Stimulated activated CD4-positive, alpha-beta T cell treated with anti-CD3 and anti-CD28 coated beads, Interleukin-4, amount 100 ng/mL, for 1 hour (primary cell): ENCODE measurements around the gene ZNF236.

Source experiments
- DNase-seq: peaks from one replicate; pipeline ENCODE4 v3.0.0-alpha.2; 2020

The ZNF236 gene

DNA sequence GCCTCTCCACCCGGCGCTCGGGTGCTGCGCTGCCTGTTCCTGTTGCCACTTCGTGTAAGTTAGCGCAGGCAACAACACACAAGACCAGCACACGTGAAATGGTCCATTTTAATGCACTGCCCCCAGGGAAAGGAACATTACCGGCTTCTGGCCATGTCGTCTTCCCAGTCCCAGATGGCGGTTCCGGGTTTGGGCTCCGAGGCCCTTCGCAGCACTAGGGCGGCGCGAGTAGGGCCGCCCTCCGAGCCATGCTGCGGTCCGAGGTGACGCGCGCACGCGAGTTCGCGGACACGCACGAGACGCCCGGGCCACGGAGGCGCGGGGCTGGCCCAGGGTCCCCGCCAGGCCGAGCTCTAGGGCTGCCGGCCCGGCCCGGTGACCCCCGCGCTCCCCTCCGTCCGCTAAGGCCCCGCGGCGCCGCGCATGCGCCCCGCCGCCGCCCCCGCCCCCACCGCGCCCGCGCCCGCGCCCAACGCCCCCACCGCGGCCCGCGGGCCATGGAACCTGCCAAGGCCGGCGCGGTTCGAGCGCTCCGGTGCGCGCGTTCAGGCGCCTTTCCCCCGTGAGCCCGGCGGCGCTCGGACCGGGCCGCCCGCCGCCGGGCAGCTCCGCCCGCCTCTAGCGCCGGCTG, 367 bp upstream of the ZNF236 start:
- DNase-seq, result peak; percentile 60

DNA sequence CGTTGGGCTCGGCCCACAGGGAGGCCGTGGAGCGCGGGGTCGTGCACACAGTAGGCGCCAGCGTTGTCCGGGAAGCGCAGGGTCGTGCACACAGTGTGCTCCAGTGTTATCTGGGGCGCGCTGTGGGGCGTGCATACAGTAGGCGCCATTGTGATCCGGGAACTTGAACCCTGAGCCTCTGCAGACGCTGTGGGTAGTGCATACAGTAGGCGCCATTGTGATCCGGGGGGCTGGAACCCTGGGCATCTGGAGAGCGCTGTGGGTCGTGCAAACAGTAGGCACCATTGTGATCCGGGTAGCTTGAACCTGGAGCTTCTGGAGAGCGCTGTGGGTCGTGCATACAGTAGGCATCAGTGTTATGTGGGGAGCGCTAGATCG, 793 bp downstream of the ZNF236 start:
- no peak for DNase-seq

GRCh38 chr18:76823587-76824011, 1.2 kb downstream of the ZNF236 start:
- no peak for DNase-seq

DNA sequence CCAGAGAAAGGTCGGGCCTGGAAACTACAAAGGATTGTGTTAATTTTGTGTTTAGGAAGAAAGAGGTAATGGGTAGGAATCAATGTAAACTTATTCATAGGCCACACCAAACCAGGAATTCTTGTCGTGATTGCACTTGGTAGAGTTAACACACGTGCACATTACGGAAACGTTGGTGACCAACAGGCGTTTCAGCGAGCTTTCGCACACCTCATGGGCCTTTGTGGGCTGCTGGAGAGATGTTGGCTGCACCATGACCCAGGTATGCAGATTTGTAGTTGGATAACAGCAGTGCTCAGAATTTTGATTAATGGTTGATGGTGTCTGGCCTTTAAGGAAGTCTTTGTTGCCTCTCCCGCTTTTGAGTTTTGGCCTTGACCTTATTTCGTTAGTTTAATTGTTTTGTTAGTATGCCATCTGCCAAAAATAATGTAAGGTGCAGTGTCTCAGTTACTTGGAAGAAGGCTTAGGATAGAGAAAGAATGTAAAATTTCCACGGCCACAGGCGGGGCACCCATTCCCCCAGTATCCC, 1.9 kb downstream of the ZNF236 start:
- no peak for DNase-seq

DNA sequence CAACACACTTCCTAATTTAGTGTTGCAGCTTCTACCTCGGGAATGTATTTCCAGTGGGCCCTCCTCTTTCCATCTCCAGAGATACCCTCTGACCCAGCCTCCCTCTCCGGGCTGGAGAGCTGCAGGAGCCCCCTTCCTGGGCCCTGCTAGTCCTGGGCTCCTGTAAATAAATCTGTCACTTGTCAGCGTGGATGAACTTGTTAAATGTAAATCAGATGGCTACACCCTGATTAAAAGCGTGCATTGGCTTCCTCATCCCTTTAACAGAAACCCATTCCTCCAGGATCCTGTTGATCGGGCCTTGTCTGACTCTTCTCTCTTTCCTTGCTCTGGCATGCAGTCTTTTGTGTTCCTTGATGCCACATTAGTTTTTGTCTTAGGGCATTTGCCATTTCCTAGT, 2.4 kb downstream of the ZNF236 start:
- no peak for DNase-seq

DNA sequence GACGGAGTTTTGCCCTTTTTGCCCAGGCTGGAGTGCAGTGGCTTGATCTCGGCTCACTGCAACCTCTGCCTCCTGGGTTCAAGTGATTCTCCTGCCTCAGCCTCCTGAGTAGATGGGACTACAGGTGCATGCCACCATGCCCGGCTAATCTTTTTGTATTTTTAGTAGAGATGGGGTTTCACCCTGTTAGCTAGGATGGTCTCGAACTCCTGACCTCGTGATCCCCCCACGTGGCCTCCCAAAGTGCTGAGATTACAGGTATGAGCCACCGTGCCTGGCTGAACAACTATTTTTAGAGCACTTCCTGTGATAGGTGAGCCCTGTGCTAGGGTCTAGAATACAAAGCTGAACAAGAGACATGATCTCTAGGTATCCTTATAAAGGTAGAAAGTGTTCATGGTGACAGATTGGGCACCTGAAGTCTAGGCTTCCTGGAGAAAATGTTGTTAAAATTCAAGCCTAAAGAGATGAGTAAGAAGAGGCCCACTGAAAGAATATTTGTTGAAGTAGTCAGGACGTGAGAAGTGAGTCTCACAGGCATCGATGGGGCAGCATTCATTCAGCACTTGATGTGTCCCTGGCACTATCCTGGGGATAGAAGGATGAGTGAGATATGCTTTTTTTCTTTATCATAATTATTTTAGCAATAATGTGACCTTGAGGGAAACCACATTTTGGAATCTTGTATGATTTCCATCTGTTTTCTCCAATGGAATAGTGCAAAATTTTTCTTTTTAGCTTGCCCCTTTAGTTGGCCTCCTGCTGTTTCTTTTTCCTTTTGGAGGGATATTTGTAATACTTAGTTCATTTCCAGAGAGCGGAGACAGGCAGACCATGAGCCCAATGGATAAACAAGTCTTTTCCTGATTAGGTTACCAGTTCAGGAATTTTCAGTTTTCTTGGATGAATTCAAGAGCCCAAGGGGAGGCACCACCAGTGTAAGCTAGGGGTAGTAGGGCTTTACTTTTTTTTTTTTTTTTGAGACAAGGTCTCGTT, 5.1 kb downstream of the ZNF236 start:
- DNase-seq, result no peak

DNA sequence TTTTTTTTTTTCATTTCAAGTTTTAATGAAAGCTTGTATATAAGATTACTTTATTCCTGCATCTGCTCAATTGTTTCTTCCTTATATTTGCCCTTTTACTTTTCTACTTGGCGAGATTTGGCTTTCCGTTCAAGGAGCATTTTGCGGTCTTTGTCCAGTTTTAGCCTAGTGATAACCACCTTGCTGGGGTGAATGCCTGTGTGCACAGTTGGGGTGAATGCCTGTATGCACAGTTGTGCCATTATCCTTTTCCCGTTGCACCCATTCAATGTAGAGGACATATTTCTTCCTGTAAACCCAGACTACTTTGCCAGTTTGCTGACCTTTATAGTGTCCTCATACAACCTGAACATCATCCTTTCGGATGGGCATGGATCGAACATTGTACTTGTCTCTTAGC, 12.0 kb downstream of the ZNF236 start:
- no peak for DNase-seq

DNA sequence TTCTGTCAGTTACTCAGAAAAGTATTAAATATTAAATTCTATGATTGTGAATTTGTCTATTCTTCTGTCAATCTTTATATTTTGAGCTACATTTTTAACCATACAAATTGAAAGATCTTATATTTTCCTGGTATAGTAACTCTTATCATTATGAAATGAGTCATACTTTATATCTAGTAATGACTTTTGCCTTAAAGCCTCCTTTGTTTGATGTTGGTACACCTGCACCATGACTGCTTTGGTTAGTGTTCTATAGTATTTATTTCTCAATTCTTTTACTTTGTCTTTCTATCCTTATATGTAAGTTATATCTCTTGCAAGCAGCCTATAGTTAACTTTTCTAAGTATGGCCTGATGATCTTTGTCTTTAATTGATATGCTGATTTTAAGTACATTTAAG, 13.0 kb downstream of the ZNF236 start:
- no peak for DNase-seq

DNA sequence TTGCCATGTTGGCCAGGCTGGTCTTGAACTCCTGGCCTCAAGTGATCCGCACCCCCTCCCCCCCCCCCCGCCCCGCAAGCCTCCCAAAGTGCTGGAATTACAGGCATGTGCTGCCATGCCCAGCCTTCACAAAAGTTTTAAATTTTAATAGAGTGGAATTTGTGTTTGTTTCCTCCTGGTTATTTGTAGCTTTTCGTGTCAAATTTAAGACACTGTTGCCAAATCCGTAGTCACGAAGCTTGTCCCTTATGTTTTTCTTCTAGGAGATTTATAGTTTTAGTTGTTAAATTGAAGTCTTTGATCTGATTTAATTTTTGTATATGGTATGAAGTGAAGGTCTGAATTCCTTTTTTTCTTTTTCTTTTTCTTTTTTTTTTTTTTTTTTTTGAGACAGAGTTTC, 14.7 kb downstream of the ZNF236 start:
- no peak for DNase-seq

DNA sequence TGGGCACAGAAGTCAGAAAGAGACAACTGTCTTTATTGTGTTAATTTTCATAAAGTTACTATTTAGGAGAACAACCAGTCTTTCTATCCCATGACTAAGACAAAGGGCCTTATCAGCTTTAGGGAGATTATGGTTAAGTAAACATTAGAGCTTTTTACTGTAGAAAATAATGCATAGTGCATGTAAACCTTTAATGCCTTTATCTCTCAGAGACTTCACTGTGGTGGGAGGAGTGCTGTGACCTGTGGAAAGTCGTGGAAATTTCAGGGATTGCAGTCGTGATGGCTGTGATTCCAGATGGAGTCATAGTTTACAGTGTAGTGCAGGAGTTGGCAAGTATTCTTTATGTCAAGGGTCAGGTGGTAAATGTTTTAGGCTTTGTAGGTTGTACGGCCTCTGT, 15.8 kb downstream of the ZNF236 start:
- DNase-seq, result no peak

DNA sequence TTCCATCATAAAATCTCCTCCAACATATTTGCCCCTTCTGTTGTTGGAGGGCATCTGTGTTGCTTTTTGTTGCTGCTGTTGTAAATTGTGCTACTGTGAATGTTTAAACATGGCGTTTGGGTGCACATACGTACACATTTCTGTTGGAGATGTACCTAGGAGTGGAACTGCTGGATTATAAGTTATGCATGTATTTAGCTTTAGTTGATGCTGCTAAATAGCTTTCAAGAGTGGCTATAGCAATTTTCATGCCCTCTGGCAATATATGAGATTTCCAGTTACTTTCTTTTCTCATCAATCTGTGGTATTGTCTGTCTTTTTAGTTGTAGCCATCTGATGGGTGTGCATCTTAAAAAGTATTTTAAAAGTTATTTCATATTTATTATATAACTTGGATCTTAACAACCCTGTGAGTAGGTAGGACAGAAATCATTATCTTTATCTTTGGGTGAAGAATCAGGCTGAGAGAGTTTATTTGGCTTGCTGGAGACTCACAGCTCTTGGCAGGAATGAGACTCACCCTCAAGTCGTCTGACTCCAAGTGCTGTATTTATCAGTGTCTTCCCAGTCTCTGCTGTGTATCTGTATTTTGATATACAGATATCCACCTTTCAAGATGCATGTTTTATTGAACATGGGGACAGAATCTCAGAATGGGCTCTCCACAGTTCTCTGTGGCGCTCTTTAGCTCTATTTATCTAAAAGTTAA, 16.9 kb downstream of the ZNF236 start:
- DNase-seq, result no peak

GRCh38 chr18:76842837-76843530, 20.6 kb downstream of the ZNF236 start:
- no peak for DNase-seq

GRCh38 chr18:76844144-76844543, 21.8 kb downstream of the ZNF236 start:
- no peak for DNase-seq

DNA sequence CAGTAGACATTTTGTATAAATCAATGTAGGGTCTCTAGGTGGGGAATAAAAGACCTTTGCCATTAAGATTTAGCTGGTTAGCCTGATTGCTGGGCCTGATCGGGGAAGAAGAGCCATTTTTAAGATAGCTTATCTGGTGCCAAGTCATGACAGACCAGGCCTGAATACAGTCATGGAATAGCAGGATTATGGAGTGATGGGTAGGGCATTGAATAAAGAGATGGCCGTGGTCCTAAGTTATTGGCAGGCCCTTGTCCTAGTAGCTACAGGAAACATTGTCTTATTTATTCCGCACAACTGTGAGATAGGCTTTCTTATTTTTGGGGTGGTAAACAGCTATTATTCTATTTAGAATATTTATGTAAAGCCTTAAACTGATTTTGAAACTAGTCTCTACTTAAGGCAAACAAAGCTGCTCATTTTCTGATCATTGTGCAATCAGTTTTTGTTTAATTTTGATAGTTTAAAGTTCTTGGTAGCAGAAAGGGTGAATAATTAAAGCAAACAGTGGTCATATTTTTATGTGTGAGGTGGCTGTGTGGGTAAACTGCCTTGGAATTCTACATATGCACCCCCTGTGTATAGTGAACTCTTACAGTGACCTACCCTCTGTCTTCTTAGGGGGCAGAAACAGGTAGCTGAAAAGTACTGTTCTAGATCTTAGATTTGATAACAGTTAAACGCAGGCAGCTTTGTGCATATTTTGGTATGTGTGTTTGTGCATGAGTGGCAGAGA, 22.6 kb downstream of the ZNF236 start:
- DNase-seq, result no peak

- DNase-seq, result no peak
These were observed 23.9 kb downstream of the ZNF236 start for GRCh38 chr18:76846217-76846616.

DNA sequence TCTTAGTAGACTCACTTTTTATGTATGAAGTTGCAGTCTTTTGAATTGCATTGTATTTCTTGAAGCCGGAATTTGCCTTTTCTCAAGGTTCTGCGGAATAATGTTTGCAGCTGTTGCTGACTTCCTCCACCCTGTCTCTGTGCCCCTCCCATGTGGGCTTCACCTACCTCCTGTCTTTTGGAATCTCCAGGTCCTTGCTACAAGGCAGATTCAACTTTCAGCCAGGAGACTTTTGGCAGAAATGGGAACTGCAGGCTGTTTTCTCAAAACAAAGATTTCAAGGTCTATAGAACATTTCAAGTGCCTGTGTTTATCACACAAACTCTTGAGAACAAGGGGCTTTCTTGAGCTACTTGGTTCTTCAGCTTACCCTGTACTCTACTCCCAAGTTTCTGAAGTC, 25.6 kb downstream of the ZNF236 start:
- DNase-seq, result no peak

DNA sequence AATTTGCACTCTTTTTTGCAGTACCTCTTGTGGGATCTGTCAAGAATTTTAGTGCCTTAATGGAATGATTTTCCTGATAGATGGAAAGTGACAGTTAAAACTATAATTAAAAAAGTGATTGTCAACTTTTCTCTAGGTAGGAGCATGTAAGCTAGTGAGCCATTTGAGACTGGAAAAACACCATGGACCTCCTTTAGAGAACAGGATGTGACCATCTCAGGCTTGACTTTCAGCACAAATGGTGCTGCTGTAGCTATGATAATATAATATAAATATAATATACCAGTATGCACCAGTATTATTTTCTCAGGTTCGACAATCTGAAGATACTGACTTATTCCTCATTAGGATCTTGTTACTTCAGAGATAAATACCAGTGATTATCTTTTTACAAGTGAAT, 27.8 kb downstream of the ZNF236 start:
- no peak for DNase-seq

- no peak for DNase-seq
These were observed 33.2 kb downstream of the ZNF236 start for GRCh38 chr18:76855594-76855993.

GRCh38 chr18:76857476-76857875, 35.1 kb downstream of the ZNF236 start:
- DNase-seq, result no peak

DNA sequence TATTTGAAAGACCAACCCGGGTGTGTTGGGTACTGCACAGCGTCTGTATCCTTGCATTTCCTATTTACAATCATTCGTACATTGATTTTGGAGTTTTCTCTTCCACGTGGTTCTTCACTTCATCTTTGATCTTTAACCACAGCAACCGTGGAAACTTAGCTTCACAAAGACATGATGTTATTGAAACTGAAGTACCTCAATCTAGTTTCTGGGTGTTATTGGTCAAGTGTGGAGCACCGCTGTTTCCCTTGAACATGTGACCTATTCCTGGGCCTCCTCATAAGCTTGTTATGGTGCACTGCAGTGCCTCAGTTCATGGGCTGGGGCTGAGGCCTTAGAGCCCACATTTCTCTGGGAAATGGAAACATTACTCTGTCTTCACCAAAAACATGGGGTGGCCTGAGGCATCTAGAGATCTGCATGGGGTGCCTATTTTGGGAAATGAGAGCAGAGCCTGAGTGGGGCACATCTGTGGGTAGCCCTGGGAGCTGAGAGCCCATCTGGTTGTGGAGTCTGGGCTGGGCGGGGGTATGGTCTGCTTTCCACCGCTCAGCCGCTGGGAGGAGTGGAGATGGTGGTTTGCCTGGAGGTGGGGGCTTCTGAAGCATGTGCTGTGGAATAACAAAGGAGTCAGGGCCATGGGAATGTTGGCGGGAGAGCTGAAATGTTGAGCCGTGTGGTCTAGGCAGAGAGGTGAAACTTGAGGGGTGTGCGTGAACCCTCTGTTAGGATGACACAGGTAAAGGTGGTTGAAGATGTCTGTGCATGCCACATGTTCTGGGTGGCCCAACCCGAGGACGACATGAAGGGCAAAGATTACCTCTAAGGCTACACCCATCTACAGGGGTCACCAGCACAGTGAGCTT, 37.4 kb downstream of the ZNF236 start:
- DNase-seq, result no peak

- DNase-seq, result no peak
These were observed 38.1 kb downstream of the ZNF236 start for GRCh38 chr18:76860411-76860810.
